ENCODE data around the gene TYROBP.
"Not testable (repeated sequence)": the region's sequence is repeated elsewhere in the genome, so short reads cannot be mapped to it uniquely, and the experiment has no call there.

The TYROBP gene

DNA sequence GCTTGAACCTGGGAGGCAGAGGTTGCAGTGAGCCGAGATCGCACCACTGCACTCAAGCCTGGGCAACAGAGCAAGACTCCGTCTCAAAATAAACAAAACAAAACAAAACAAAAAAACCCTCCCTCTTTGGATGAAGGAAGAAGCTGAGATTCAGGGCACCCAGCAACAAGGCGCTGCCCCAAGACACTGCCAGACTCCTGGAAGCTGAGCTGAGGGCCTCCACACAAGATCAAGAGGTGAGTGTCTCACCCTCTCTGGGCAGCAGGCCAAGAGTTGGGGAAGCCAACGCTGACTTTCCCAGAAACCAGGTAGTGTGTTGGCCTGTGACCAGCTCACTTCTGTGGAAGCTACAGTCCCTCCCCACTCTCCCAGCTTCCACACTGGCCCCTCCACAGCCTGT lies 3.7 kb upstream of the TYROBP start:
- Histone ChIP-seq H3K27me3 (replicated peaks; ENCODE audit: control insufficient read depth, insufficient read depth, low read length) (no peaks in the 10 kb centered on the region), H3K4me3 (replicated peaks; ENCODE audit: low read depth, low read length) (no peak overlapping the region), H3K36me3 (ENCODE audit: control insufficient read depth, insufficient read depth, low read length) (no peaks in the 10 kb centered on the region)
- TF ChIP-seq, protein P1, sequence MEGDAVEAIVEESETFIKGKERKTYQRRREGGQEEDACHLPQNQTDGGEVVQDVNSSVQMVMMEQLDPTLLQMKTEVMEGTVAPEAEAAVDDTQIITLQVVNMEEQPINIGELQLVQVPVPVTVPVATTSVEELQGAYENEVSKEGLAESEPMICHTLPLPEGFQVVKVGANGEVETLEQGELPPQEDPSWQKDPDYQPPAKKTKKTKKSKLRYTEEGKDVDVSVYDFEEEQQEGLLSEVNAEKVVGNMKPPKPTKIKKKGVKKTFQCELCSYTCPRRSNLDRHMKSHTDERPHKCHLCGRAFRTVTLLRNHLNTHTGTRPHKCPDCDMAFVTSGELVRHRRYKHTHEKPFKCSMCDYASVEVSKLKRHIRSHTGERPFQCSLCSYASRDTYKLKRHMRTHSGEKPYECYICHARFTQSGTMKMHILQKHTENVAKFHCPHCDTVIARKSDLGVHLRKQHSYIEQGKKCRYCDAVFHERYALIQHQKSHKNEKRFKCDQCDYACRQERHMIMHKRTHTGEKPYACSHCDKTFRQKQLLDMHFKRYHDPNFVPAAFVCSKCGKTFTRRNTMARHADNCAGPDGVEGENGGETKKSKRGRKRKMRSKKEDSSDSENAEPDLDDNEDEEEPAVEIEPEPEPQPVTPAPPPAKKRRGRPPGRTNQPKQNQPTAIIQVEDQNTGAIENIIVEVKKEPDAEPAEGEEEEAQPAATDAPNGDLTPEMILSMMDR (IDR thresholded peaks at IDR 0.05; ENCODE audit: insufficient read depth, low read length, poor library complexity, severe bottlenecking), result no peak
- no peak for DNase-seq (ENCODE audit: extremely low read depth, insufficient read length)

DNA sequence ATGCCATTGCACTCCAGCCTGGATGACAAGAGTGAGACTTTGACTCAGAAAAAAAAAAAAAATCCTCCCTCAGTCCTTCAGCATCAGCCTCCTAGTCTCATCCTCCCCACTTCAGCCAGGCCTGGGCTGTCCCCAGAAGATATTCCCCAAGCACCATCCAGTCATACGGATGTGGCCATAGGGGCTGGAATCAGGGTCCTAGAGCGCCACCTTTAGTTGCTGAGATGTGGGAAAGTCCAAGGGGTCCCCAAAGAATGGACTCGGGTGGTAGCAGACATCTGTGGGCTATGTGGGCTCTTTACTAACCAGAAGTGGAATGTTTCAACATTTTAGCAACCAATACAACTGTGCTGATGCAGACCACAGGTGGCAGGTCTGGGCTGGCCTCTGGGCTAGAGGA lies 3.1 kb upstream of the TYROBP start:
- DNase-seq (ENCODE audit: extremely low read depth, insufficient read length), result no peak
- Histone ChIP-seq H3K27me3 (replicated peaks; ENCODE audit: control insufficient read depth, insufficient read depth, low read length) (no peaks in the 10 kb centered on the region), H3K4me3 (replicated peaks; ENCODE audit: low read depth, low read length) (no peak overlapping the region)

DNA sequence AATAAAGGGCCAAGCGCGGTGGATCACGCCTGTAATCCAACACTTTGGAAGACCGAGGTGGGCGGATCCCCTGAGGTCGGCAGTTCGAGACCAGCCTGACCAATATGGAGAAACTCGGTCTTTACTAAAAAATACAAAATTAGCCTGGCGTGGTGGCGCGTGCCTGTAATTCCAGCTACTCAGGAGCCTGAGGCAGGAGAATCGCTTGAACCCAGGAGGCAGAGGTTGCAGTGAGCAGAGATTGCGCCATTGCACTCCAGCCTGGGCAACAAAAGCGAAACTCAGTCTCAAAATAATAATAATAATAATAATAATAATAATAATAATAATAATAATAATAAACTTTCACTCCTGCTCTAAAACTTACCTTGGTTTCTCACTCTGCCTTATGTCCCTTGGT lies 2.3 kb upstream of the TYROBP start:
- not testable (repeated sequence) for H3K4me3 ChIP-seq (replicated peaks; ENCODE audit: low read depth, low read length); H3K36me3 ChIP-seq (ENCODE audit: control insufficient read depth, insufficient read depth, low read length); H3K27me3 ChIP-seq (replicated peaks; ENCODE audit: control insufficient read depth, insufficient read depth, low read length); DNase-seq (ENCODE audit: extremely low read depth, insufficient read length)

More for the DNA sequence above, 3.1 kb upstream of the TYROBP start:
- H3K36me3 ChIP-seq (ENCODE audit: control insufficient read depth, insufficient read depth, low read length), result no peaks in the 10 kb centered on the region
- TF ChIP-seq, protein P1 (IDR thresholded peaks at IDR 0.05; ENCODE audit: insufficient read depth, low read length, poor library complexity, severe bottlenecking), result no peak

DNA sequence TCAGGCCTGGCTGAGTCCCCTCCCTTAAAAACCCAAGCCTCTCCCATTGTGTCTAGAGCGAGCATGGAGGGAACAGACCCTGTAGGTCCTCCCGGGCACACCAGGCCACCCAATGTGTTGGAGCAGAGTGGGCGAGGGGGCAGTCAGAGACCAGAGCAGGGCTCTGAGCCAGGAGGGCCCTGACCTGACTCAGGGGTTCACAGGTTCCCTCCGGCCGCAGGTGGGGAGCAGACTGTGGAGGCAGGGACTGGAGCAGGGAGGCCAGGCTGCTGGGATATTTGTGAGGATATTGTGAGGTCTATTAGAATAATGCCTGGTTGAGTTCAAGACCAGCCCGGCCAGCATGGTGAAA lies 1.6 kb upstream of the TYROBP start:
- TF ChIP-seq, protein P1 (IDR thresholded peaks at IDR 0.05; ENCODE audit: insufficient read depth, low read length, poor library complexity, severe bottlenecking), result no peak
- DNase-seq (ENCODE audit: extremely low read depth, insufficient read length), result no peak
- Histone ChIP-seq H3K36me3 (ENCODE audit: control insufficient read depth, insufficient read depth, low read length) (no peaks in the 10 kb centered on the region), H3K27me3 (replicated peaks; ENCODE audit: control insufficient read depth, insufficient read depth, low read length) (no peaks in the 10 kb centered on the region), H3K4me3 (replicated peaks; ENCODE audit: low read depth, low read length) (no peak overlapping the region)

DNA sequence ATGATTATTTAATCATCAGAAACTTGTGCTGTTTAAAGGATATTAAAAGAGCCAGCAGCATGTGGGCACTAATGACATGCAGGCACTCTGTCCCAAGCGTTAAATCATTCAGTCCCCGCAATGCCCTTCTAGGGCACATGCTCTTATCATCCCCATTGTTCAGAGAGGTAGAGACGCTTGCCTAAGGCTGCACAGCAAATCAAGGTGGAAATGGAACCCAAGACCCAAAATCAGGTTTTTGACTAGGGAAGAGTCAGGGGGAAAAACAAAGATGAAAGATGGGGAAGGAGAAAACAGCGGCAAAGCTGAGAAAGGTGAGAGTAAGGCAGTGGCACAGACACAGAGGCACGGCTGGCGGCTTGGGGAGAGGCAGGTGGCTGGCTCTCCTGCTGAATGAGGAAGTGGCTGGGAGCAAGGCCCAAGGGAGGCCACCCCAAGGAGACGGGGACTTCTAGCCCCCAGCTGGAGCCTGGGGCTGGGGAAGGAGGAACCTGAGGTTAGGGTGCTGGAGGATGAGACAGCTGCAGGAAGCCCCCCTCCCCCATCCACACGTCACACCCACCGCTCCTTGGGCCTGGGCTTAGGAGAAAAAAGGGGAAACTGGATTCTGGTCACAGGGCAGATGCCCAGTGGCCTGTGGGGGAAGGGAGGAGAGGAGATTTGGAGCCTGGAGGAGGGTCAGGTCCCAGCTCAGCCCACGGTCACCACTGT lies 1.0 kb upstream of the TYROBP start:
- H3K27me3 ChIP-seq (replicated peaks; ENCODE audit: control insufficient read depth, insufficient read depth, low read length), result no peaks in the 10 kb centered on the region
- peak; percentile 79 for DNase-seq (ENCODE audit: extremely low read depth, insufficient read length)
- no peaks in the 10 kb centered on the region for H3K36me3 ChIP-seq (ENCODE audit: control insufficient read depth, insufficient read depth, low read length)
- H3K4me3 ChIP-seq (replicated peaks; ENCODE audit: low read depth, low read length), result no peak overlapping the region
- TF ChIP-seq, protein P1 (IDR thresholded peaks at IDR 0.05; ENCODE audit: insufficient read depth, low read length, poor library complexity, severe bottlenecking), result no peak

DNA sequence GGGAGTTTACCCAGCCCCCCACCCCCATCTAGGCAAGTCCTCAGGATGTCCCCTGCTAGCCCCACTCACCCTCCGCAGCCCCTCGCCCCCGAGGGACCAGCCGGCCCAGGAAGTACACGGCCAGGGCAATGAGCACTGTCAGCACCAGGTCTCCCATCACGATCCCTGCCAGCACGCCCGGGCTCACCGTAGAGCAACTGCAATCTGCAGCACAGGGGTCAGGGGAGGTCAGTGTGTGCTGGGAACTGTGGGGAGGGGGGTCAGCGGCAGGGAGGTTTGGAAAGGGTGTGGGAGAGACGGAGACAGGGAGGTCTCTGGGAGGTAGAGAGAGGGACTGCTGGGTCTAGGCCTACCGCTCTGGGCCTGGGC lies 734 bp downstream of the TYROBP start:
- Histone ChIP-seq H3K36me3 (ENCODE audit: control insufficient read depth, insufficient read depth, low read length) (no peaks in the 10 kb centered on the region), H3K27me3 (replicated peaks; ENCODE audit: control insufficient read depth, insufficient read depth, low read length) (no peaks in the 10 kb centered on the region), H3K4me3 (replicated peaks; ENCODE audit: low read depth, low read length) (no peak overlapping the region)
- DNase-seq (ENCODE audit: extremely low read depth, insufficient read length), result no peak
- TF ChIP-seq, protein P1 (IDR thresholded peaks at IDR 0.05; ENCODE audit: insufficient read depth, low read length, poor library complexity, severe bottlenecking), result no peak

Measured in GM06990 (cell line).